GM19468 (cell line): ENCODE data around the gene TRIM13.
"Not testable (repeated sequence)": the region's sequence is repeated elsewhere in the genome, so short reads cannot be mapped to it uniquely, and the experiment has no call there.

ENCODE experiments used
- ATAC-seq: cut with Tn5 transposase; IDR thresholded peaks from one replicate; pipeline ENCODE4 v1.9.1; 2021; ENCODE audit warnings: mild to moderate bottlenecking, moderate library complexity, moderate number of reproducible peaks; ENCODE audit not compliant: unreplicated experiment; ENCODE audit errors: extremely low read depth

TRIM13 gene

DNA sequence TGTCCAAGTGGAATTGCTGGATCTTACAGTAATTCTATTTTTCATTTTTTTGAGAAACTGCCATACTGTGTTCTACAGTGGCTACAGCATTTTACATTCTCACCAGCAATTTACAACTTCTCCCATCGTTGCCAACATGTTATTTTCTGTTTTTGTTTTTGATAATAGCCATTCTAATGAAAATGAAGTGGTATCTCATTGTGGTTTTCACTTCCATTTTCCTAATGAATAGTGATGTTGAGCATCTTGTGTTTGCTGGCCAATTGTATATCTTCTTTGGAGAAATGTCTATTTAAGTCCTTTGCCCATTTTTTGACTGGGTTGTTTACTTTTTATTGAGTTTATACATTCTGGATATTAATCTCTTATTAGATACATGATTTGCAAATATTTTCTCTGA lies 57.0 kb downstream of the TRIM13 start:
- ATAC-seq = no peak

DNA sequence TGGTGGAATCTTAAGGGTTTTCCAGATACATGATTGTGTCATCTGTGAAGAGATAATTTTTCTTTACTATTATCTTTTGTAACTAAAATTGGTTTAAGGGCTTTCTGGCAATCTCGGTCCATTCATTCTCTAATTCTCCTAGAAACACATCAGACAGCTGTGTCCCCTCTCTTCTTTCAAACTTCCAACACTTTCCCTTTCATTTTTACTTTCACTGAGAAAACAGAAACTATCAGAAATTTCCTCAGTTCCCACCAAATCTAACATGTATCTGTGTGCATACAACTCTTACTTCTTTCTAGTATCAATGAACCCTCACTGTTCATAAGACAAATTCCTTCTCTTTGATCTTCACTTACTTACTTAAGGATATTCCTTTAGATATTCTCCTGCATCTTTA lies 58.6 kb downstream of the TRIM13 start:
- ATAC-seq = no peak

DNA sequence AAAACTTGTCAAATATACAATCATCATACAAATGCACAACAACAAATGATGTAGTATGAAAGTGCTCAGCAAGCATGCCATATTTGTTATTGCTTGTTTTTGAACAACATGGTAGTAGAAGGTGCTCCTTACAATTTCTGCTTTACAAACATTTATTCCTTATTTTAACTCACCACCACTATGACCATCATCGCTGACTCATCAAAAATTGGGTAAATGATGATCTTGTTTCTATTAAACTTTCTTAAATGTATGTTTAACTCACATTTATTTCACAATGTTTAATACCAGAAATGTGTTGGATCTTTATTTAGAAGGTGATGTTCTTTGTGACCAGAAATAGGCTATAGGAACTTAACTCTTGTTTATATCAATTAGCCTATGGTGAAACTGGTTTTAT lies 63.9 kb downstream of the TRIM13 start:
- no peak for ATAC-seq

- ATAC-seq = not testable (repeated sequence)
Observed at GRCh38 chr13:50062336-50062735, 65.5 kb downstream of the TRIM13 start.

DNA sequence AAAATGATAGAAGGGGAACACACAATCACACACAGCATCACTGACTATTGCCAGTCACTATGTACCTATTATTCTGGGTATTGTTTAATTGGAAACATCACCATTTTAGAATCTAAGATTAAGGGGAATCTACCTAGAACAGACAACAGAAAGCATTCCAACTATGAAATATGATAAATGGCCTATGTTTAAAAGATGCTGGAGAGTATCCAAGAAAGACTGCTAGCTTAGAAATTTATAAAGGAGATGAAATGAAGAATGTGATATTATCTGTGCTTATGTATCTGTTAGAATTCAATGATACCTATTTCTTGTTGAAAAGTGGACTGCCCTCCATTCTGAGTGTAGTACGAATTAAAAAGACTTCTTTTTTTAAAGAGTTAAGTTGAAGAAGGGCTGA lies 68.9 kb downstream of the TRIM13 start:
- ATAC-seq = no peak
